ENCODE data around the gene PLXNB1. TPM values are rescaled to one million over a fixed set of nuclear protein-coding genes. Genes with fewer than 3 reads are reported as not detected.

PLXNB1 gene
- total and polyA plus RNA-seq, 2 of the 13 experiments (the other 11 are each of a cell fraction or from before 2014, with no cell fraction given) = 86.0 to 143 TPM

DNA sequence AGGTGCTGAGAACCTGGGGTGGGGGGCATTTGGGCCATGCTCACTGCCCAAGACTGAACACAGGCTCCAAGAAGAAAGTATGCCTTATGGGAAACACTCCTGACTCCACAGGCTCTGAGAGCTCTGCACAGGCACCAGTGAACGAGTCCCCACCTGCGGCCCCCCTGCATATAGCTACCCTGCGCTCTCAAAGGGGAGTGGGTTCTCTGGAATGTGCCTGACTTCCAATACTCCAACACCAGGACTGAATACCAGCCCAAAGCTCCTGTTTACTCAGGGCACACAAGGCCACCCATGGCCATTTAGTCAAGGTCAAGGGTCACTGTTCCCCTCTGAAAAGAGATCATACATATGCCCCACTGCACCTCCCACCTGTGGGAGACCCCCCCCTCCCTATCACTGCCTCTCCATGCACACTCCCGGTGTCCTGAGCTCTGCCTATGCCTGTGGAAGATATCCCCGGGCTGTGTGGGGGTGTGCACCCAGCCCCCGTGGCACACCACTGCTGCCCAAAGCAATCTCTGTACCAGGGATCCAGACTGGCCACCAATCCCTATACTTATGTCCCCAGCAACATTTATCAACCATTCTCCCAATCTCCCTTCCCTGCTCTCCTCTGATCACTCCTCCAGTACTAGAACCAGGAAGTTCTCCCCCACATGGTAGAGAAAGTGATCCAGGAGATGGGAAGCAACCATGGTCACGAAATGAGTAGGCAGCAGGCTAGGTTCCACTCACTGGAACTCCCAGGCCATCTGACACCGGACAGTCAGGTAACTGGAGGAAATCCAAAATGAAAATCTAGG, 1.5 kb upstream of the PLXNB1 start (continued):
- TF ChIP-seq ZNF558 (CRISPR knock-in tag; IDR thresholded peaks at IDR 0.05; ENCODE audit: borderline replicate concordance) (no peak; the same call in 1 of the 2 replicates), ZFP36L2 (CRISPR knock-in tag; IDR thresholded peaks at IDR 0.05) (no peak), ZNF577 (CRISPR knock-in tag; IDR thresholded peaks at IDR 0.05; ENCODE audit: borderline replicate concordance, low read depth) (no peak), SMAD9 (CRISPR knock-in tag; IDR thresholded peaks at IDR 0.05) (no peak), REL (CRISPR knock-in tag; conservative IDR thresholded peaks at IDR 0.05) (no peak), ZNF230 (CRISPR knock-in tag; IDR thresholded peaks at IDR 0.05) (no peak), ZNF383 (CRISPR knock-in tag; IDR thresholded peaks at IDR 0.05; ENCODE audit: borderline replicate concordance) (no peak), SP5 (CRISPR knock-in tag; IDR thresholded peaks at IDR 0.05; ENCODE audit: borderline replicate concordance, low read depth) (peak; percentile 99), CHD2 (IDR thresholded peaks at IDR 0.05; ENCODE audit: low read depth, low read length) (no peak), ZMAT5 (CRISPR knock-in tag; IDR thresholded peaks at IDR 0.05; ENCODE audit: borderline replicate concordance, low read depth) (no peak), ZNF878 (CRISPR knock-in tag; IDR thresholded peaks at IDR 0.05) (no peak), MEIS1 (CRISPR knock-in tag; IDR thresholded peaks at IDR 0.05; ENCODE audit: borderline replicate concordance) (no peak), POLR2AphosphoS2 (IDR thresholded peaks at IDR 0.05; ENCODE audit: low read depth, low read length) (no peak), HNRNPH1 (optimal IDR thresholded peaks at IDR 0.05; ENCODE audit: low read depth, low read length) (no peak), FOXK2 (IDR thresholded peaks at IDR 0.05) (no peak), DPF2 (CRISPR knock-in tag; IDR thresholded peaks at IDR 0.05; ENCODE audit: borderline replicate concordance, low read depth) (peak; percentile 79), PRDM10 (CRISPR knock-in tag; IDR thresholded peaks at IDR 0.05; ENCODE audit: low read depth) (peak; percentile 79), ZNF20 (CRISPR knock-in tag; IDR thresholded peaks at IDR 0.05) (no peak), TBL1XR1 (IDR thresholded peaks at IDR 0.05; ENCODE audit: borderline replicate concordance, low read length, partially characterized antibody) (no peak), ZNF598 (CRISPR knock-in tag; IDR thresholded peaks at IDR 0.05; ENCODE audit: borderline replicate concordance) (0 out of 2 replicates have a peak, but pooled peaks have one; percentile 56)
- TF ChIP-seq, protein P1, sequence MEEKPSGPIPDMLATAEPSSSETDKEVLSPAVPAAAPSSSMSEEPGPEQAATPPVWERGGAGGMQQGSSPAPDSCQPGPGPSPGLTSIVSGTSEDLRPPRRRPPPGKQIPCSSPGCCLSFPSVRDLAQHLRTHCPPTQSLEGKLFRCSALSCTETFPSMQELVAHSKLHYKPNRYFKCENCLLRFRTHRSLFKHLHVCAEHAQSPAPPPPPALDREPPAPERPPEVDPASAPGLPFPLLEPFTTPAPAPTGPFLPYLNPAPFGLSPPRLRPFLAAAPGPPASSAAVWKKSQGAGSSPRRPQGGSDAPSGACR (CRISPR knock-in tag; IDR thresholded peaks at IDR 0.05) = peak; percentile 79
- TF ChIP-seq, protein P2, sequence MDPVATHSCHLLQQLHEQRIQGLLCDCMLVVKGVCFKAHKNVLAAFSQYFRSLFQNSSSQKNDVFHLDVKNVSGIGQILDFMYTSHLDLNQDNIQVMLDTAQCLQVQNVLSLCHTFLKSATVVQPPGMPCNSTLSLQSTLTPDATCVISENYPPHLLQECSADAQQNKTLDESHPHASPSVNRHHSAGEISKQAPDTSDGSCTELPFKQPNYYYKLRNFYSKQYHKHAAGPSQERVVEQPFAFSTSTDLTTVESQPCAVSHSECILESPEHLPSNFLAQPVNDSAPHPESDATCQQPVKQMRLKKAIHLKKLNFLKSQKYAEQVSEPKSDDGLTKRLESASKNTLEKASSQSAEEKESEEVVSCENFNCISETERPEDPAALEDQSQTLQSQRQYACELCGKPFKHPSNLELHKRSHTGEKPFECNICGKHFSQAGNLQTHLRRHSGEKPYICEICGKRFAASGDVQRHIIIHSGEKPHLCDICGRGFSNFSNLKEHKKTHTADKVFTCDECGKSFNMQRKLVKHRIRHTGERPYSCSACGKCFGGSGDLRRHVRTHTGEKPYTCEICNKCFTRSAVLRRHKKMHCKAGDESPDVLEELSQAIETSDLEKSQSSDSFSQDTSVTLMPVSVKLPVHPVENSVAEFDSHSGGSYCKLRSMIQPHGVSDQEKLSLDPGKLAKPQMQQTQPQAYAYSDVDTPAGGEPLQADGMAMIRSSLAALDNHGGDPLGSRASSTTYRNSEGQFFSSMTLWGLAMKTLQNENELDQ (CRISPR knock-in tag; IDR thresholded peaks at IDR 0.05; ENCODE audit: borderline replicate concordance) = no peak

All from HepG2 (cell line).